RWPE2 (cell line): ENCODE measurements around the gene LPO.

Experiments
- ATAC-seq: fragments of 200-7000 bp; cut with Tn5 transposase; 3 replicates; pipeline ENCODE4 v1.9.1; 2021; ENCODE audit warnings: low read depth
- DNase-seq: peaks from one replicate; pipeline ENCODE4 v3.0.0-alpha.2; 2020; ENCODE audit warnings: low spot score
- H3K27ac ChIP-seq: fragments of 450-650 bp; 2 replicates; pipeline ENCODE4 v1.5.1; 2017; ENCODE audit warnings: mild to moderate bottlenecking; ENCODE audit not compliant: poor library complexity, severe bottlenecking
- H3K27me3 ChIP-seq: fragments of 250-450 bp; sonication (Bioruptor Pico); 2 replicates; pipeline ENCODE4 v1.5.1; 2021; ENCODE audit warnings: mild to moderate bottlenecking, moderate library complexity; ENCODE audit not compliant: insufficient read depth, poor library complexity, severe bottlenecking
- H3K36me3 ChIP-seq: fragments of 250-450 bp; sonication (Bioruptor Pico); 2 replicates; pipeline ENCODE4 v1.5.1; 2020; ENCODE audit warnings: low read depth, mild to moderate bottlenecking, moderate library complexity
- H3K4me1 ChIP-seq: fragments of 250-450 bp; sonication (Bioruptor Pico); 2 replicates; pipeline ENCODE4 v1.5.1; 2021; ENCODE audit warnings: mild to moderate bottlenecking, moderate library complexity; ENCODE audit not compliant: insufficient read depth, poor library complexity, severe bottlenecking
- H3K4me3 ChIP-seq: fragments of 250-450 bp; sonication (Bioruptor Pico); 2 replicates; pipeline ENCODE4 v1.5.1; 2021; ENCODE audit warnings: mild to moderate bottlenecking, moderate library complexity; ENCODE audit not compliant: severe bottlenecking
- H3K9me3 ChIP-seq: fragments of 250-450 bp; sonication (Bioruptor Pico); 2 replicates; pipeline ENCODE4 v1.5.1; 2021; ENCODE audit warnings: mild to moderate bottlenecking, moderate library complexity; ENCODE audit not compliant: severe bottlenecking
- CTCF ChIP-seq: fragments of 450-650 bp; IDR thresholded peaks from one replicate; pipeline ENCODE4 v1.5.1; 2017; ENCODE audit warnings: mild to moderate bottlenecking, moderate library complexity; ENCODE audit not compliant: poor library complexity, severe bottlenecking

LPO gene

GRCh38 chr17:58279016-58279711 is 40.8 kb downstream of the LPO start:
- H3K4me3 ChIP-seq, result no peak overlapping the region
- H3K27me3 ChIP-seq, result peaks cover 31% of the 10 kb centered on the region
- no peaks in the 10 kb centered on the region for H3K36me3 ChIP-seq
- DNase-seq (no peak), ATAC-seq (no peak)
- H3K27ac ChIP-seq, result no peak overlapping the region
- TF ChIP-seq CTCF, result no peak
- H3K9me3 ChIP-seq, result no peaks in the 10 kb centered on the region
- H3K4me1 ChIP-seq, result no peaks in the 10 kb centered on the region

- Histone ChIP-seq H3K27me3 (peaks cover 31% of the 10 kb centered on the region), H3K27ac (no peak overlapping the region), H3K4me1 (no peaks in the 10 kb centered on the region), H3K4me3 (no peak overlapping the region), H3K9me3 (no peaks in the 10 kb centered on the region), H3K36me3 (no peaks in the 10 kb centered on the region)
- no peak for ATAC-seq
- no peak for TF ChIP-seq CTCF
- no peak for DNase-seq
Measured at GRCh38 chr17:58279736-58280479, 41.5 kb downstream of the LPO start.

- Histone ChIP-seq H3K36me3 (no peaks in the 10 kb centered on the region), H3K27ac (no peak within 1 kb of the TSS), H3K4me3 (no peak within 1 kb of the TSS), H3K9me3 (no peaks in the 10 kb centered on the region), H3K4me1 (no peaks in the 10 kb centered on the region), H3K27me3 (peaks cover 31% of the 10 kb centered on the region)
- no peak for TF ChIP-seq CTCF
- DNase-seq (no peak), ATAC-seq (no peak)
Measured at GRCh38 chr17:58280480-58281217, 42.3 kb downstream of the LPO start, which contains the start of gene MPO. Gene MPO, minus strand, starts transcription at chr17:58280935. Its CDS starts 177 bp downstream, at chr17:58280758.

GRCh38 chr17:58281511-58282011 is 43.2 kb downstream of the LPO start:
- Histone ChIP-seq H3K36me3 (no peaks in the 10 kb centered on the region), H3K27ac (no peak overlapping the region), H3K27me3 (peaks cover 31% of the 10 kb centered on the region), H3K9me3 (no peaks in the 10 kb centered on the region), H3K4me1 (no peaks in the 10 kb centered on the region), H3K4me3 (no peak overlapping the region)
- TF ChIP-seq CTCF, result no peak
- ATAC-seq (no peak), DNase-seq (no peak)
